Calu3 (cell line): ENCODE measurements around the gene CASP12. TPM values are rescaled to one million over a fixed set of nuclear protein-coding genes. Genes with fewer than 3 reads are reported as not detected.

Experiments
- BruUV-seq: library from RNA; stranded (reverse); fragments of 400-500 nt; replicated peaks from 2 replicates; lab custom pipeline; 2021; lab: Mats Ljungman, UMichigan
- CTCF ChIA-PET: fragments of 300-600 bp; sonication (Branson Sonifier 250); formaldehyde crosslinking; loops from one replicate; lab custom pipeline; 2022; ENCODE audit warnings: antibody characterized with exemption; lab: Charles Lee
- DNase-seq: peaks from one replicate; pipeline ENCODE4 v3.0.0; 2022
- H3K27ac Mint-ChIP-seq: one replicate; pipeline ENCODE4 v1.8.0; 2022; ENCODE audit warnings: mixed read lengths; ENCODE audit not compliant: unreplicated experiment
- H3K27me3 Mint-ChIP-seq: one replicate; pipeline ENCODE4 v1.8.0; 2022; ENCODE audit warnings: mixed read lengths; ENCODE audit not compliant: unreplicated experiment
- H3K36me3 Mint-ChIP-seq: one replicate; pipeline ENCODE4 v1.8.0; 2022; ENCODE audit warnings: mild to moderate bottlenecking, moderate library complexity, mixed read lengths; ENCODE audit not compliant: insufficient read depth, unreplicated experiment
- H3K4me1 Mint-ChIP-seq: one replicate; pipeline ENCODE4 v1.8.0; 2022; ENCODE audit warnings: mild to moderate bottlenecking, low read depth, mixed read lengths; ENCODE audit not compliant: unreplicated experiment
- H3K4me3 Mint-ChIP-seq: one replicate; pipeline ENCODE4 v1.8.0; 2022; ENCODE audit warnings: mild to moderate bottlenecking, low read depth, moderate library complexity, mixed read lengths; ENCODE audit not compliant: unreplicated experiment
- H3K9me3 Mint-ChIP-seq: one replicate; pipeline ENCODE4 v1.8.0; 2022; ENCODE audit warnings: low read depth, mixed read lengths; ENCODE audit not compliant: unreplicated experiment
- CTCF ChIP-seq: fragments of 200-600 bp; IDR thresholded peaks from one replicate; pipeline ENCODE4 v1.8.0; 2022; ENCODE audit warnings: antibody characterized with exemption; ENCODE audit not compliant: unreplicated experiment
- intact Hi-C: fragments of 100-400 bp; cut with micrococcal nuclease; formaldehyde crosslinking; loops from one replicate; pipeline ENCODE4 v1.10.0; 2022; ENCODE audit not compliant: unreplicated experiment
- total RNA-seq: library from RNA; stranded (reverse); gene quantifications from 2 replicates; pipeline ENCODE4 v1.2.3, GENCODE V29; 2022

The CASP12 gene
- total RNA-seq, 1 experiment from 2014 or later, result not detected

DNA sequence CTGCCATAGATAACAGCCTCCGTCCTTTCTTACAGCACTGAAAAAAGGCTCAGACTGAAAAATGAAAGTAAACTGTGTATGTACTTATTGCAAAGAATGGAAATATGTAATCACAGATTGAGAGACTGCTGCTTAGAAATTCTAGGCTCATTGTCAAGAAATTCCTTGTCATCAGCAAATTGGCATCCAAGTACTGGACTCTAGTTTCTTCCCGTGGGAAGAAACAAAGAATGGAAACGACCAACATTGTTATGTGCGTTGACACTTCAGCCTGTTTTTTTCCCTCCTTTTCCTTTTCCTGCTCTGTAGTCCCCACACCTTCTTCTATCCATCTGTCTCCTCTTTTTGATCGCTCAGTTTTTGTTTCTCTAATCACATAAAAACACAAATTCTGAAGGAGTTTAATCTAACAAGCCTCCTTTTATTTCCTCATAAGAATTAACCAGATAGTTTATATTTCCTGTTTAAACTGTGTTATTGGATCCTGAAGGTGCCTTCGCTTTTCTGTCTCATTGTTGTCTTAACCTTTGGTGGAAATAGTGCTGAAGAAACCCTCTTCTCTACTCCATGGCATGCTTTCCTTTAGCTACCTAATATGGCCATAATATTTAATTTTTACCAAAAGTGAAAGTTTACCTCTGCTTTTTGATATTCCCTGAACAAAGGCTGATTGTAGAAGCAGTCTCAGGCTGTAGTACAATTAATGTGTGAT is 20.0 kb upstream of the CASP12 start:
- CTCF ChIA-PET, result no interaction called here
- peaks cover 4% of the 10 kb centered on the region for H3K9me3 Mint-ChIP-seq
- H3K27ac Mint-ChIP-seq, result peak overlapping the region; percentile 56
- no peaks in the 10 kb centered on the region for H3K27me3 Mint-ChIP-seq
- BruUV-seq, result no TSS peak
- H3K4me3 Mint-ChIP-seq, result peak overlapping the region; percentile 55
- DNase-seq, result no peak
- no peaks in the 10 kb centered on the region for H3K36me3 Mint-ChIP-seq
- TF ChIP-seq CTCF, result no peak
- intact Hi-C loops, result no loop called here
- H3K4me1 Mint-ChIP-seq, result peaks cover 20% of the 10 kb centered on the region

DNA sequence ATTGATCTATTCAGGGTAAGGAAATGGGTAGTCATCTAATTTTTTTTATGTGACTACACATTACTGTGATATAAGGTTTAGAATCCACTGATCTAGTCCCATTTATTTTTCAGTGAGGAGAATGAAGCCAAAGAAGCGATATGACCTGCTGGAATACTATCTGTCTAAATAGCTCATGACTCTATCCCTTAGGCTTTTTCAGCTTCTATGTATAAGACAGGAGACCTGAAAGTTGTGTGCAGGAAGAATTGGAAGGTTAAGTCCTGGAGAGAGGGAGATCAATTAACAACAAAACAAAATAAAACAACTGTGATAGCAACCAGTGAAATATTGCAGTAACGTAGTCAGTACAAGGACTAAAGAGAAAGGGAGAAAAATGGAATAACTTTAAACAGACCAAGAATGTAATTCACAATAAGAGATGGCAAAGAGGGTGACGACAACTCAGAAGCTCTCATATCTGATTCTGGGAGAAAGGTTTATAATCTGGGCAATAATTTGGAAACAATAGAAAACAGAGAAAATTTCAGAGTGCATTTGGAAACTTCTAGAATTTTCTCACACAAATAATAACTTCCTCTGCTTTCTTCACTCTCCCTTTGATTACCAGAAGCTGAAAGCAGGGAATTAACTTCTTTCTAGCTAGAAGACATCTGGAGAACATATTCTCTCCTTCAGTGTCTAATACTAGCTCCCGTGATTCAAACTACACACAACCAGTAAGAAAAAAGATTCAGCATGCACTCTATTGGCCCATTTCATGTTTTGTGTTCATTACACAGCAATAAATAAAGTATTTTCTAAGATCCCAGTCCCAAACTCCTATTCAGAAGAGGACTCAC is 19.2 kb upstream of the CASP12 start:
- Mint-ChIP-seq H3K4me1 (peaks cover 20% of the 10 kb centered on the region), H3K36me3 (no peaks in the 10 kb centered on the region), H3K27ac (no peak overlapping the region), H3K27me3 (no peaks in the 10 kb centered on the region), H3K9me3 (no peaks in the 10 kb centered on the region), H3K4me3 (peak overlapping the region; percentile 55)
- intact Hi-C loops, result no loop called here
- no peak for TF ChIP-seq CTCF
- no TSS peak for BruUV-seq
- DNase-seq, result no peak
- CTCF ChIA-PET, result interaction anchor here (0.5 kb wide), 1 partner anchor 1487 kb away, joined by 3 read pairs; no protein-coding TSS in a partner anchor

DNA sequence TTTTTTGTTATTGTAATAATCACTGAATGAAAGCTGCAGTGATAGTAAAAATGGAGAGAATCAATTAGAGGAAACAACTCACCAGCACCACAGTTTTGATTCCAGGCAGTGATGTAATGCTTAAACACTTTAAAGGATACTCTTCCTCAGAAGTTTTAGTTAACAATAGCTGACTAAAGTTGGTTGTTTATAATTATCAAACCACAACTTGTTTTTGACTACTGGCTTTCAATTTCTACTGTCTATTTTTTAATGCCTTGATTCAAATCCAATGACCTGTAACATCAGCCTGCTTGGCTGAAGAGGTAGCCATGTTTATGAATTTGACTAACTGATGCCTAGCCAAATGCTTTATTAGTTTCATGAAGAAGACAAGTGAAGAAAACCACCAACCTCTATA is 18.2 kb upstream of the CASP12 start:
- BruUV-seq, result no TSS peak
- CTCF ChIA-PET, result no interaction called here
- H3K36me3 Mint-ChIP-seq, result no peaks in the 10 kb centered on the region
- no peak for TF ChIP-seq CTCF
- peaks cover 20% of the 10 kb centered on the region for H3K4me1 Mint-ChIP-seq
- DNase-seq, result no peak
- intact Hi-C loops, result no loop called here
- no peaks in the 10 kb centered on the region for H3K27me3 Mint-ChIP-seq
- H3K27ac Mint-ChIP-seq, result no peak overlapping the region
- no peak overlapping the region for H3K4me3 Mint-ChIP-seq
- H3K9me3 Mint-ChIP-seq, result no peaks in the 10 kb centered on the region

DNA sequence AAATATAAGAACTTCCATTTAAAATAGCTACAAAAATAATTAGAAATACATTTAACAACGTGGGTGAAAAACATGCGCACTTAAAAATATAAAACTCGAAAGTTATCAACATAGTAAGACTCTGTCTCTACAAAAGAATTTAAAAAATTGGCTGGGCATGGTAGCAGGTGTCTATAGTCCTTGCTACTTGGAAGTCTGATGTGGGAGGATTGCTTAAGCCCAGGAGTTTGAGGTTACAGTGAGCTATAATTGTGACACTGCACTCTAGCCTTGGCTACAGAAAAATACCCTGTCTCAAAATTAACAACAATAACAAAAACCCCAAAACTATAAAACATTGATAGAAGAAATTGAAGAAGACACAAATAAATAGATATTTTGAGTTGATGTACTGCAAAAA is 13.8 kb upstream of the CASP12 start:
- Mint-ChIP-seq H3K27me3 (no peaks in the 10 kb centered on the region), H3K4me1 (peaks cover 2% of the 10 kb centered on the region), H3K4me3 (no peak overlapping the region), H3K27ac (no peak overlapping the region), H3K36me3 (no peaks in the 10 kb centered on the region), H3K9me3 (no peaks in the 10 kb centered on the region)
- CTCF ChIA-PET, result no interaction called here
- DNase-seq, result no peak
- intact Hi-C loops, result no loop called here
- no TSS peak for BruUV-seq
- no peak for TF ChIP-seq CTCF
